CD4-positive, alpha-beta T cell treated with Interferon gamma for 1 hour (primary cell): ENCODE measurements around the gene NDE1.

Experiments
- DNase-seq: peaks from one replicate; pipeline ENCODE4 v3.0.0-alpha.2; 2020

Gene NDE1

GRCh38 chr16:15772579-15773293, 122.7 kb downstream of the NDE1 start:
- DNase-seq: no peak

- DNase-seq: no peak
Measured at GRCh38 chr16:15773968-15774367, 123.9 kb downstream of the NDE1 start.

GRCh38 chr16:15775209-15775608, 125.2 kb downstream of the NDE1 start:
- DNase-seq: no peak

- DNase-seq: no peak
Measured at GRCh38 chr16:15775663-15776304, 125.7 kb downstream of the NDE1 start.
